ENCODE measurements around the gene OR2V2. TPM values are rescaled to one million over a fixed set of nuclear protein-coding genes. Genes with fewer than 3 reads are reported as not detected.
A peak's percentile ranks its signal among the peaks of the same experiment; 100 is the strongest.

OR2V2 gene
- total RNA-seq, 1 experiment from 2014 or later = not detected

DNA sequence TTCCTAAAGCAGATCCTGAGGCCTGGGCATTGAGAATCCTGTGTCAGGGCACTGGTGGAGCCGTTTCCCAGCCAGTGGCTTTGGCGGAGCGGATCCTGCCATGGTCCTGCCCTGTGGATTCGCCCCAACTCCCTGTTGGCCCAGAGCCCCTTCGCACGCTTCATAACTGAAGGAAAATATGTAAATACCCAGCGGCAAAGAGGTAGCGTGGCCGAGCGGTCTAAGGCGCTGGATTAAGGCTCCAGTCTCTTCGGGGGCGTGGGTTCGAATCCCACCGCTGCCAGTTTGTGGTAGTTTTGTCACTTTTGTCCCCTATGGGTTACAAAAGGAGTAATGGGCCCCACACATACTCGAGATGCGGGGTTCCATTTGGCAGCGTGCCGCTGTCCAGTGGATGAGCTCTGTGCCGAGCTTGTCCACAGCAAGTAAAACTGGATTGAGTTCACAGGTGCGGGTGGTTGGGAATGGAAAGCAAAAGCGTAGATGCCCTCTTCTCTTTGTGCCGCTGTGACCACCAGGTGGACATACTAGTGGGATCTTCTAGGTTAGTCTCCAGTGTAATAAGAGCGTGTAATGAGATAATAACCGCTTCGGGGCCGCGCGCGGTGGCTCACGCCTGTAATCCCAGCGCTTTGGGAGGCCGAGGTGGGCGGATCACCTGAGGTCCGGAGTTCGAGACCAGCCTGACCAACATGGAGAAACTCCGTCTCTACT is 40.3 kb downstream of the OR2V2 start:
- peak; percentile 86 for DNase-seq (ENCODE audit: low spot score)
- BruUV-seq (replicated peaks) = no TSS peak
- Histone ChIP-seq H3K4me1 (ENCODE audit: insufficient read depth, low read length, poor library complexity, severe bottlenecking) (peaks cover 6% of the 10 kb centered on the region), H3K27me3 (replicated peaks; ENCODE audit: insufficient read depth, low read depth, low read length, poor library complexity) (no peaks in the 10 kb centered on the region), H3K9me3 (ENCODE audit: low read depth, low read length, poor library complexity, severe bottlenecking) (no peaks in the 10 kb centered on the region), H3K36me3 (ENCODE audit: insufficient read depth, low read length, poor library complexity, severe bottlenecking) (no peaks in the 10 kb centered on the region), H3K27ac (ENCODE audit: low read depth, low read length, poor library complexity, severe bottlenecking) (peak overlapping the region; percentile 62), H3K4me3 (ENCODE audit: low read depth, low read length, poor library complexity, severe bottlenecking) (peak overlapping the region; percentile 71)
- CTCF ChIA-PET = no interaction called here
- POLR2A ChIA-PET (ENCODE audit: low non-redundant PET) = no interaction called here
- TF ChIP-seq EZH2 (IDR thresholded peaks at IDR 0.05; ENCODE audit: borderline replicate concordance, low read depth, low read length, poor library complexity, severe bottlenecking) (no peak), CTCF (conservative IDR thresholded peaks at IDR 0.05; ENCODE audit: low read depth, low read length) (peak; percentile 28; the same call in 1 of the 2 replicates)
- intact Hi-C loops (cut with micrococcal nuclease; ENCODE audit: unreplicated experiment) = loop anchor here (1.0 kb wide), 1 partner anchor 20 kb away; no protein-coding TSS in a partner anchor

DNA sequence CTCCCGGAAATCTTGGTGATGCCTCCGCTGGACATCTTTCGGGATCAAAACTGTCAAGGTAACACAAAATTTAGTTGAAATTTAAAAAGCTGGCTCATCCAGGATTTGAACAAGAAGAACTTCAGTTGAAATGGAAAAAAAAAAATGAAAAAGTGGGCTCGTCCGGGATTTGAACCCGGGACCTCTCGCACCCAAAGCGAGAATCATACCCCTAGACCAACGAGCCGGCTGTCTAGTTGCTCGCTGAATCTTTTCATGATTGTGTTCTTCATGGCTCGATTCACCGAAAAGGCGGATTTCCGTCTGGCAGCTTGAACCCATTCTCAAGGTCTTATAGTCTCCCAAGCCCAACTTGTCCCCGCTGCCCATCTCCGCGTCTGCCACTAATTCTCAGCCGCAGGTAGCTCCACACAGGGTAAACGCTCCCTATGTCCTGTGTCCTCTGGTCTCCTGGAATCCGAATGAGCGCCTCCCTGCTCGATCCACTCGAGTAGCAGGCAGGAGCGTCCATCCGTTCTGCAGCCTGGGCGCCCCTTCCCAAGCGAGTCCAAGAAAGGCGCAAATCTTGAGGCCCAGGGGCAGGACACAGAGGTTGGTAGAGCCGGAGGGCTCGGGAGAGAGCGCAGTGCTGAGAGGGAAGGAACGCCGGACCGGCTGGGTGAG is 41.4 kb downstream of the OR2V2 start:
- DNase-seq (ENCODE audit: low spot score) = peak; percentile 82
- CTCF ChIA-PET = no interaction called here

More for the DNA sequence above, 41.4 kb downstream of the OR2V2 start:
- Histone ChIP-seq H3K27me3 (replicated peaks; ENCODE audit: insufficient read depth, low read depth, low read length, poor library complexity) (no peaks in the 10 kb centered on the region), H3K4me3 (ENCODE audit: low read depth, low read length, poor library complexity, severe bottlenecking) (peak overlapping the region; percentile 71), H3K36me3 (ENCODE audit: insufficient read depth, low read length, poor library complexity, severe bottlenecking) (no peaks in the 10 kb centered on the region), H3K9me3 (ENCODE audit: low read depth, low read length, poor library complexity, severe bottlenecking) (no peaks in the 10 kb centered on the region), H3K27ac (ENCODE audit: low read depth, low read length, poor library complexity, severe bottlenecking) (peak overlapping the region; percentile 81), H3K4me1 (ENCODE audit: insufficient read depth, low read length, poor library complexity, severe bottlenecking) (peaks cover 6% of the 10 kb centered on the region)
- no peak for TF ChIP-seq EZH2 (IDR thresholded peaks at IDR 0.05; ENCODE audit: borderline replicate concordance, low read depth, low read length, poor library complexity, severe bottlenecking)
- TF ChIP-seq CTCF (conservative IDR thresholded peaks at IDR 0.05; ENCODE audit: low read depth, low read length) = 0 out of 2 replicates have a peak, but pooled peaks have one; percentile 9
- BruUV-seq (replicated peaks) = no TSS peak
- intact Hi-C loops (cut with micrococcal nuclease; ENCODE audit: unreplicated experiment) = loop anchor here (1.0 kb wide), 2 partner anchors 18 to 33 kb away; no protein-coding TSS in a partner anchor
- POLR2A ChIA-PET (ENCODE audit: low non-redundant PET) = no interaction called here
